T-helper 1 cell treated with Interleukin-12 subunit alpha and Interleukin-12 subunit beta and Interleukin-4 antibody, amounts not matched to agents 30 ng/mL and 1 ng/mL, for 36 hours (primary cell): ENCODE results near the gene MYO1B. TPM values are rescaled to one million over a fixed set of nuclear protein-coding genes. Genes with fewer than 3 reads are reported as not detected.
"Not testable (repeated sequence)": the region's sequence is repeated elsewhere in the genome, so short reads cannot be mapped to it uniquely, and the experiment has no call there.

Source experiments
- intact Hi-C: fragments of 100-400 bp; cut with micrococcal nuclease; formaldehyde crosslinking; loops from one replicate; pipeline ENCODE4 v1.15.1; 2024
- total RNA-seq: library from RNA; stranded (reverse); gene quantifications from 2 replicates; pipeline ENCODE4 v1.2.3, GENCODE V29; 2022

MYO1B gene
- total RNA-seq, 1 donor from 2014 or later = 17.6 TPM

DNA sequence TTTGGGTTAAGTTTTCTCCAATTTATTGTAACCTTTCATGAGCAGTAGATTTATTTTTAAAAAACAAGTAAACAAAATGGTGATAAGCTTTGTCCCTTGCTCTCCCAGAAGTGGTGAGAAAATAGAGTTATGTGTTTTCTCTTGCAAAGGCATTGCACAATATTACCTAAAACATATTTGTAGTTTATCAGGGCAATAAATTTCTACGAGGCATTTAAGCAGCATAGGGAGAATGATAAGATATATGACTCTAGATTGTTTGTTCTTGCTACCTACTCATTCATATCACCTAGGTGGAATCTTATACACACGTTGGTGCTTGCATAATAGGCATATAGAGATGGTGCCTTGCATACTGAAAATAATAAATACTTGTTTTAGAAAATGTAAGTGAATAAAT, 201.7 kb downstream of the MYO1B start:
- intact Hi-C loops = no loop called here

DNA sequence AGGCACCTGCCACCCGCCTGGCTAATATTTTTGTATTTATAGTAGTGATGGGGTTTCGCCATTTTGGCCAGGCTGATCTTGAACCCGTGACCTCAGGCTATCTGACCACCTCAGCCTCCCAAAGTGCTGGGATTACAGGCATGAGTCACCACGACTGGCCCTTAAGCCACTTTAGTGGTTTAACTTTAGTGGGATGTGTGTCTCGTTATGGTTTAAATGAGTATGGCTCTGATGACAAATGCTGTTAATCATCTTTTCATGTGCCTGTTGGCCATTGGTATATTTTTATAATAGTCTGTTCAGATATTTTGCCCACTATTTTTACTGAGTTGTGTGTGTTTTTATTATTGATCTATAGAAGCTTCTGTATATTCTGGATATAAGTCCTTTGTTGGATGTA, 205.9 kb downstream of the MYO1B start:
- intact Hi-C loops = no loop called here

DNA sequence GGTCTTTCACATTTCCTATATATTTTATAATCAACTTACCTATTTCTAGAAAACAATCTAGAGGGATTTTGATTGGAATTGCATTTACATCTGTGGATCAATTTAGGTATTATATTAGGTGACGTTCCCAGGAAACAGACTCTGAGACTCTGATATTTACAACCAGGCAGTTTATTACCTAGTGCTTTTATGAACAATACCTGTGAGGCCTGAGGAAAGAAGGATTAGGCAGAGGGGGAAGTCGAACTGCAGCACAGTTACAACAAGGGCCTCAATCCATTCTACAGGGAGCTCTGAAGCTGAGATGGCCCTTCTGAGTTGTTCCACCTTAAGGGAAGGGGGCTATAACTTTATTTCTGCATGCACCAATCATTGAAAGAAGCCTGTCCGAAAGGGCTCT, 206.9 kb downstream of the MYO1B start:
- intact Hi-C loops = no loop called here

DNA sequence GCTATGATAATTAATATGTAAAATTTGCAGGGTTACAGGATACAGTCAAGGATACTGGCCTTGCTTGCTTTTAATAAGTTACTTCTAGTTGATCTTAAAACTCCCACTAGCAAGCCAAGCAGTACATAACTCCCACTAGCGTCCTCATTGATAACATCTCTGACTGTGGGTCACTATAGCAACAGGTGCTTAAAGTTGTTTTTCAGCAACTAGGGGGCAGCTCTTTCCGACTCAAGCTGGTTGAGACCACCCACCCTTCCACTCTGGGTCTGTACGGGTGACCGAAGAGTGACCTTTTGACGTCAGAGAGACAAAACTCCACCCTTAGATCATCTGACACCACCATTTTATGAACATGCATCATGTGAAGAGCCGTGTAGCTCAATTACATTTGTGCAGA, 208.6 kb downstream of the MYO1B start:
- intact Hi-C loops = no loop called here

DNA sequence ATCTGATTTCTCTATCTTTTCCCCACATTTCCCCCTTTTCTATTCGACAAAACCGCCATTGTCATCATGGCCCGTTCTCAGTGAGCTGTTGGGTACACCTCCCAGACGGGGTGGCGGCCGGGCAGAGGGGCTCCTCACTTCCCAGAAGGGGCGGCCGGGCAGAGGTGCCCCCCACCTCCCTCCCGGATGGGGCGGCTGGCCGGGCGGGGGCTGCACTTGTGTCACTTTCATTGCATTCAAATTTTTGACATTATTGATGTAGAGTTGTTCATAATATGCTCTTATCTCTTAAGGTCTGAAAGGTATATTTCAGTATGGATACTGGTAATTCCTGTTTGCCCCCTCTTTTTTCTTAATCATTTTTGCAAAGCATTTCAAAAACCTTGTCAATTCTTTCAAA, 211.3 kb downstream of the MYO1B start:
- intact Hi-C loops = not testable (repeated sequence)

DNA sequence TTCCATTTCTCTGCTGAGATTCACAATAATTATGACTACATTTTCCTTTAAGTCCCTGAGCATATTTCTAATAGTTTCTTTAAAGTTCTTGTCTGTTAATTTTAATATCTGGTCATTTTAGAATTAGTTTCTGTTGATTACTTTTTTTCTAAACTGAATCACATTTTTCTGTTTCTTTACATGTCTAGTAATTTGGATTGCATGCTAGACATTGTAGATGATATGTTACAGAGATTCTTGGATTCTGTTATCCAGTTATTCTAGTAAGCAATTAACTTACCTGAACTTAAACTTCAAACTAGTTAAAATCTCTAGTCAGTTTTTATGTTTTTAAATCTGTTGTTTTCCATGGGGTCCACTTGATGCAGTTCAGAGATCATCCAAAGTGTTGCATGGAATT, 214.0 kb downstream of the MYO1B start:
- intact Hi-C loops = no loop called here

DNA sequence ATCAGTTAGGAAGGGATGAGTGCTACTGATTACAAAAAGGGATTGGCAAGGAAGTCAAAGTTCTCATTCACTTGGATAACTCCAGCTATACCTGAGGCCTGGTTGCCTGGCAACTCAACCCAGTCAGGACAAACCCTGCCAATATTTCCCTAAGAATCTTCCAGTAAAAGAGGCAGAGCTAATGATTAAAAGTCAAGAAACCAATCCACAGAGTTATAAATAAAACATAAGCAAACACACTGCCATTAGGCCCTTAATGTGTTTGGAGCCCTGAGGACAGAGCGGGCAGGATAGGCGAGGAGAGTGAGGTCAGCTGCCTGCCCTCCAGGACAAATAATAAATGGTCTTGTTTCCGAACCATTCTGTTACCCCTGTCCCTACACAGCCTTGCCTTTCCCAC, 217.2 kb downstream of the MYO1B start:
- intact Hi-C loops = no loop called here

DNA sequence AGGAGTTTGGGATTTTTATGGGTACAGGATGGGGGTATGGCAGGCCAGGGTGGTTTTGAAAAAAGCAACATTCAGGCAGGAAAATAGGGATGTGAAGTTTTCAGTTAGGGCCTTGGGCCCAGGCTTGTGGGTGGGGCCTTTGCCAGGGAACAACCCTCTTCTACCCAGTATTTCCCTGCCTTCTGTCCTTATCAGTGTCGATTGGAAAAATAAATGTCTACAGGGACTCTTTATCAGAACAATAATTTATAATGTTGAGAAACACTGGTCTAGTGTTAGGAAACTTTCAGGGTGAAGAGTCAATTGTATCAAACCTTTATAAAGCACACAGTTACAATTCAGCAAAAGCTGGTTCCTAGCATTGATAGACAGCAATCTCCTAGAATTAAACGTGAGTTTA, 218.6 kb downstream of the MYO1B start:
- intact Hi-C loops = no loop called here

DNA sequence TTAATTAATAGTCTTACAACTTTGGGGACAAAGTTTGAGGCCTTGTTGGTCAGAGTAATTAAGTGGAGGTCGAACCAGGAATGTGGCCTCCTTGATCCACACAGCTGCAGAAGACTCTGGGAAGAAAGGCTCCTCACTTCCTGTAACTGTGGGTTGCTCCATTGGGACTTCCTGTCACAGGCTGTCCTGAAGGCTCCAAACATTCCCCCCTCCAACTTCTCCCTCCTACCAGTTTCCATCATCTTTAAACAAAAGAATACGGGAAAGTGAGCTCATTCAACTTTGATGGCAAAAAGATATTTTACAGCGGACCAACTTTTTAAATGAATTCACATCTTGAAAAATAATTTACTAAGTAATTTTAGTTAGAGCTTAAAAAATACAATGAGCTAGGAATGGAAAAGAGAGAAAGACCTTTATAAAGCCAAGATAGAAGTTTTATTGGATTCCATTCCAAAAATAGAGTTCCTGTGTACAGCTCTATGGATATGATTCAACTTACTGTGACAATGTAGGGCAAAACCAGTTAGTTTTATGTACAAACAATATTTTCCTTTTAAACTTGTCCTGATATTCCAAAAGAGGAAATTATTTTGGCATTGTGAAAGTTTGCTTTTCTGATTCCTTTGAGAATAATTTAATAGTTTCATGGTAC, 220.7 kb downstream of the MYO1B start:
- intact Hi-C loops = no loop called here

DNA sequence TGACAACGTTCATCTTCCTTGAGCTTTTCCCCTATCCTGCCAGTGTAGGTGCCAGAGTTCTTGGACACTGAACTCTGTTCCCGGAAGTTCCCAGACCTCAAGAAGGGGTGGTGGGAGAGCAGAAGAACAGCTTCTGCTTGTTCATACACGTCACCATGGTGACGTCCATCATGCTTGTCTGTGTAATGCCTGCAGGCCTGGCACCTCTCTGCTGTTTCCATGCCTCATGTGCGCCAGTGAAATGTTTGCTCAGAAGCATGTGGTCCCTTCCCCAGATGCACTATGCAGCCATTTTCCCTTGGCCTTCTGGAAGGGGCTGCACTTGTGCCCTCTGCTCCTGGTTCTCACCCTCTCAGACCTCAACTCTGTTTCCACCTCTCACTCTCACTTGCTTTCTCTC, 221.9 kb downstream of the MYO1B start:
- intact Hi-C loops = no loop called here

DNA sequence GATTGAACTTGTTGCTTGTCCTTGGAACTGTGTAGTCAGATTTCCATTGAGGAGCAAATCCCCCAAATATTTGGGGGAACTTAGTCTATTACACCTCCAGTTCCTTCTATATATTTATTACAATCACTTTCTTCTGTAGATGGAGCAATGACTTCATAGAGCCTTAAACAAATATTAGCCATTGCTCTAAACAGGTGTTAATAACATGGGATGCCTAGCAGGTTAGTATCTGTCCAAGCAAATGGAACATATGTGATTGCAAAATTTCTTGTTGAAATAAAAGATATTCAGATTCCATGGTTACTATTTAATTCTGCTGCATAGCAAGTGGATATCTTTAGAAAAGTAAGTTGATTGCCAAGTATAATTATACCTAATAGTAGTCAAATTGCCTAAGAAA, 225.1 kb downstream of the MYO1B start:
- intact Hi-C loops = no loop called here

DNA sequence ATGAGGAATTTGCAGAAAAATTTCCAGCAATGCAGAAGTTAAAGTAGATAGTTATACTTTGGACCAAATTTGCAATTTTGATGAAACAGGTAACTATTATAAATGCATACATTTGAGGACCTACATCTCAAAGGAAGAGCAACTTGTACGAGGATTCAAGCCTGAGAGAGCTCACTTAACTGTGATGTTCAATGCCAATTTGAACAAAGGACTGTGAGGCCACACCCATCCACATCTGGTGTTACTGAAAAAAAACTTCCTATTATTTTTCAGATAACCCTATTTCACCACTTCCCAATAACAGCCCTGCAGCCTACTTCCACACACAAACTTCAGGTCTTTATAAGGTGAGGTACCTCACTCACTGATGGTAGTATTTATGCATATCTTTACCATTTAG, 229.3 kb downstream of the MYO1B start:
- intact Hi-C loops = no loop called here

Other genes with a start within 250 kb of the MYO1B start
- 784 and 811 TPM in 2 replicates for gene STAT1, start 231.2 kb upstream of the MYO1B start, total RNA-seq
- gene STAT4, start 94.4 kb upstream of the MYO1B start, total RNA-seq = 89.9 and 95.0 TPM in 2 replicates